ENCODE measurements around the gene EPHA7.

DNA sequence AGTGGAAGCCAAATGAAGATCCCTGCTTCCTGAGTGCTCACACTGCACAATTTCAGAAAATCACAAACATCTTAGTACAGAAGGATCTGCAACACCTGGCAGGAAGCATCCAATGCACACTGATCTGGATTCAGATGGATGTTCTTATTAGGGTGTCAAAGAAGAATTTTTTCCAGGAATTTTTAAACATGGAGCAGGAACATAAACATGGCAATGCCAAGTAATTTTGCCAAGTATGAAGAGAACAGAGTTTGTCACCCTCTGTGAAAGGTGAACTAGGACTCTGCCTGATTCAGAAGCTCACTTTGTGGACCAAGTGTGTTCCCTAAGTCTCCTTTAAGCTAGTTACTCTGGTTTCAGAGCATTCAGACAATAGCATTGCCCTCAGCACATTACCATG is 208.5 kb downstream of the EPHA7 start:
- TF ChIP-seq, protein P1, sequence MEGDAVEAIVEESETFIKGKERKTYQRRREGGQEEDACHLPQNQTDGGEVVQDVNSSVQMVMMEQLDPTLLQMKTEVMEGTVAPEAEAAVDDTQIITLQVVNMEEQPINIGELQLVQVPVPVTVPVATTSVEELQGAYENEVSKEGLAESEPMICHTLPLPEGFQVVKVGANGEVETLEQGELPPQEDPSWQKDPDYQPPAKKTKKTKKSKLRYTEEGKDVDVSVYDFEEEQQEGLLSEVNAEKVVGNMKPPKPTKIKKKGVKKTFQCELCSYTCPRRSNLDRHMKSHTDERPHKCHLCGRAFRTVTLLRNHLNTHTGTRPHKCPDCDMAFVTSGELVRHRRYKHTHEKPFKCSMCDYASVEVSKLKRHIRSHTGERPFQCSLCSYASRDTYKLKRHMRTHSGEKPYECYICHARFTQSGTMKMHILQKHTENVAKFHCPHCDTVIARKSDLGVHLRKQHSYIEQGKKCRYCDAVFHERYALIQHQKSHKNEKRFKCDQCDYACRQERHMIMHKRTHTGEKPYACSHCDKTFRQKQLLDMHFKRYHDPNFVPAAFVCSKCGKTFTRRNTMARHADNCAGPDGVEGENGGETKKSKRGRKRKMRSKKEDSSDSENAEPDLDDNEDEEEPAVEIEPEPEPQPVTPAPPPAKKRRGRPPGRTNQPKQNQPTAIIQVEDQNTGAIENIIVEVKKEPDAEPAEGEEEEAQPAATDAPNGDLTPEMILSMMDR (IDR thresholded peaks at IDR 0.05; ENCODE audit: low read depth, low read length, missing input control), result no peak
- TF ChIP-seq NR2F2 (IDR thresholded peaks at IDR 0.05) (no peak), YY1 (IDR thresholded peaks at IDR 0.05) (no peak), TAF1 (conservative IDR thresholded peaks at IDR 0.05) (no peak)
- TF ChIP-seq, protein P2, sequence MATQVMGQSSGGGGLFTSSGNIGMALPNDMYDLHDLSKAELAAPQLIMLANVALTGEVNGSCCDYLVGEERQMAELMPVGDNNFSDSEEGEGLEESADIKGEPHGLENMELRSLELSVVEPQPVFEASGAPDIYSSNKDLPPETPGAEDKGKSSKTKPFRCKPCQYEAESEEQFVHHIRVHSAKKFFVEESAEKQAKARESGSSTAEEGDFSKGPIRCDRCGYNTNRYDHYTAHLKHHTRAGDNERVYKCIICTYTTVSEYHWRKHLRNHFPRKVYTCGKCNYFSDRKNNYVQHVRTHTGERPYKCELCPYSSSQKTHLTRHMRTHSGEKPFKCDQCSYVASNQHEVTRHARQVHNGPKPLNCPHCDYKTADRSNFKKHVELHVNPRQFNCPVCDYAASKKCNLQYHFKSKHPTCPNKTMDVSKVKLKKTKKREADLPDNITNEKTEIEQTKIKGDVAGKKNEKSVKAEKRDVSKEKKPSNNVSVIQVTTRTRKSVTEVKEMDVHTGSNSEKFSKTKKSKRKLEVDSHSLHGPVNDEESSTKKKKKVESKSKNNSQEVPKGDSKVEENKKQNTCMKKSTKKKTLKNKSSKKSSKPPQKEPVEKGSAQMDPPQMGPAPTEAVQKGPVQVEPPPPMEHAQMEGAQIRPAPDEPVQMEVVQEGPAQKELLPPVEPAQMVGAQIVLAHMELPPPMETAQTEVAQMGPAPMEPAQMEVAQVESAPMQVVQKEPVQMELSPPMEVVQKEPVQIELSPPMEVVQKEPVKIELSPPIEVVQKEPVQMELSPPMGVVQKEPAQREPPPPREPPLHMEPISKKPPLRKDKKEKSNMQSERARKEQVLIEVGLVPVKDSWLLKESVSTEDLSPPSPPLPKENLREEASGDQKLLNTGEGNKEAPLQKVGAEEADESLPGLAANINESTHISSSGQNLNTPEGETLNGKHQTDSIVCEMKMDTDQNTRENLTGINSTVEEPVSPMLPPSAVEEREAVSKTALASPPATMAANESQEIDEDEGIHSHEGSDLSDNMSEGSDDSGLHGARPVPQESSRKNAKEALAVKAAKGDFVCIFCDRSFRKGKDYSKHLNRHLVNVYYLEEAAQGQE (IDR thresholded peaks at IDR 0.05), result no peak
- TF ChIP-seq, protein P3, sequence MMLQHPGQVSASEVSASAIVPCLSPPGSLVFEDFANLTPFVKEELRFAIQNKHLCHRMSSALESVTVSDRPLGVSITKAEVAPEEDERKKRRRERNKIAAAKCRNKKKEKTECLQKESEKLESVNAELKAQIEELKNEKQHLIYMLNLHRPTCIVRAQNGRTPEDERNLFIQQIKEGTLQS (IDR thresholded peaks at IDR 0.05), result no peak

All from liver (tissue), 3 donors.